Sigmoid colon (tissue), 7 donors: ENCODE results near the gene C1QTNF1. TPM values are rescaled to one million over a fixed set of nuclear protein-coding genes. Genes with fewer than 3 reads are reported as not detected.

Source experiments
- DNase-seq: peaks from one replicate; pipeline ENCODE4 v3.0.0-alpha.2; 2019
- H3K27ac ChIP-seq, 4 donors: fragments of 200-600 bp; sonication (generic); one replicate each; pipeline ENCODE4 v1.5.1; 2016 to 2019; ENCODE audit warnings: mild to moderate bottlenecking in 1 of 4
- H3K27me3 ChIP-seq, 3 donors: fragments of 200-600 bp; sonication (generic); one replicate each; pipeline ENCODE4 v1.5.1; 2019; ENCODE audit warnings: mild to moderate bottlenecking in 1 of 3
- H3K36me3 ChIP-seq, 4 donors: fragments of 200-600 bp; sonication (generic); one replicate each; pipeline ENCODE4 v1.5.1; 2016 to 2019
- H3K4me1 ChIP-seq, 4 donors: fragments of 200-600 bp; sonication (generic); one replicate each; pipeline ENCODE4 v1.5.1; 2017 to 2019
- H3K4me3 ChIP-seq, 4 donors: fragments of 200-600 bp; sonication (generic); one replicate each; pipeline ENCODE4 v1.5.1; 2017 to 2019; ENCODE audit warnings: mild to moderate bottlenecking in 2 of 4, moderate library complexity in 1 of 4
- H3K9me3 ChIP-seq, 4 donors: fragments of 200-600 bp in 3 of 4; sonication (generic) in 3 of 4; one replicate each; pipeline versions ENCODE4 v1.5.1 to v1.6.1; 2013 to 2019
- EP300 ChIP-seq, 4 donors: sonication (generic); formaldehyde crosslinking; IDR thresholded peaks; one replicate each; pipeline ENCODE4 v1.6.1; 2017; ENCODE audit warnings: antibody characterized with exemption in 4 of 4
- POLR2A ChIP-seq, 2 donors: fragments of 450-650 bp; IDR thresholded peaks; one replicate each; pipeline ENCODE4 v1.6.1; 2016; ENCODE audit warnings: antibody characterized with exemption in 2 of 2, mild to moderate bottlenecking in 2 of 2, moderate library complexity in 2 of 2
- POLR2AphosphoS5 ChIP-seq, 4 donors: sonication (generic); formaldehyde crosslinking; IDR thresholded peaks; one replicate each; pipeline ENCODE4 v1.6.1; 2017; ENCODE audit warnings: antibody characterized with exemption in 4 of 4
- WGBS, 2 donors: extraction: QIAGEN DNeasy Blood & Tissue Kit; methylation state at CpG; one replicate each; pipeline ENCODE4 v1.1.7; 2013; 5-methylcytosine and 5-hydroxymethylcytosine counted together
- intact Hi-C: fragments of 100-400 bp; cut with DNase I; formaldehyde crosslinking; loops from one replicate; pipeline ENCODE4 v1.15.1; 2023
- polyA plus RNA-seq, 3 donors: library from polyadenylated mRNA; stranded (reverse); fragments of 200-250 nt; gene quantifications; one replicate each; pipeline ENCODE4 v1.2.3, GENCODE V29; 2013
- total RNA-seq, 4 donors: library from RNA; depleted of rRNA; stranded (reverse); fragments of >200 nt; gene quantifications; one replicate each; pipeline ENCODE4 v1.1.0, GENCODE V29; 2016
- TF ChIP-seq, protein P1 (sequence below), 4 experiments: fragments of 450-650 bp in 3 of 4; fragments of 200-600 bp in 1 of 4; IDR thresholded peaks; one replicate each; pipeline ENCODE4 v1.5.1; 2016 to 2019; ENCODE audit warnings: antibody characterized with exemption in 4 of 4, mild to moderate bottlenecking in 3 of 4, moderate library complexity in 2 of 4
- donor health status: healthy with polysubstance abuse.
- donor health status: Bipolar disorder and iron deficiency.
- donor health status: healthy.

Gene C1QTNF1
- total and polyA plus RNA-seq, 7 donors: 1.4 to 34.6 (median 23.9) TPM

DNA sequence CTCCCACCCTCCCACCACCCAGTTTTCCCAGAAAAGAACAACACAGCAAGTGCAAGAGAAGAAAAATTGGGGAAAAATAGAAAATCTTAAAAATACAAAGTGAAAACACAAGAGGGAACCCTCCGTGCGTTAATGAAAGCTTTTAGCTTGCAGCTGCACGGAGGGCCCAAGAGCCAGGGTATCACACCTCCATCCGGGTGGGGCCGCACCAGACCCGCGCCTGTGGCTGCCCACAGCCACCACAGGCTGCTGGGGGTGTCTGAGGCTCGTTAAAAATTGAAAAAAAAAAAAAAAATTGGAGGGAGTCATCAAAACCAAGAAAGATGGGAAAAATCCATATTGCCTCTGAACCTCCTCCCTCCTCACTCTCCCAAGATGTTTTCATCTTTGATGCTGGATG is 69.3 kb downstream of the C1QTNF1 start:
- Histone ChIP-seq H3K4me1 (peaks cover 0 to 32% (median 21%) of the 10 kb centered on the region in 4 donors), H3K27me3 (peaks cover 0 to 16% (median 0%) of the 10 kb centered on the region in 3 donors), H3K4me3 (no peak overlapping the region), H3K9me3 (no peaks in the 10 kb centered on the region), H3K36me3 (peaks cover 0 to 22% (median 0%) of the 10 kb centered on the region in 4 donors), H3K27ac (no peak overlapping the region)
- intact Hi-C loops: no loop called here
- DNase-seq: no peak
- TF ChIP-seq, protein P1, sequence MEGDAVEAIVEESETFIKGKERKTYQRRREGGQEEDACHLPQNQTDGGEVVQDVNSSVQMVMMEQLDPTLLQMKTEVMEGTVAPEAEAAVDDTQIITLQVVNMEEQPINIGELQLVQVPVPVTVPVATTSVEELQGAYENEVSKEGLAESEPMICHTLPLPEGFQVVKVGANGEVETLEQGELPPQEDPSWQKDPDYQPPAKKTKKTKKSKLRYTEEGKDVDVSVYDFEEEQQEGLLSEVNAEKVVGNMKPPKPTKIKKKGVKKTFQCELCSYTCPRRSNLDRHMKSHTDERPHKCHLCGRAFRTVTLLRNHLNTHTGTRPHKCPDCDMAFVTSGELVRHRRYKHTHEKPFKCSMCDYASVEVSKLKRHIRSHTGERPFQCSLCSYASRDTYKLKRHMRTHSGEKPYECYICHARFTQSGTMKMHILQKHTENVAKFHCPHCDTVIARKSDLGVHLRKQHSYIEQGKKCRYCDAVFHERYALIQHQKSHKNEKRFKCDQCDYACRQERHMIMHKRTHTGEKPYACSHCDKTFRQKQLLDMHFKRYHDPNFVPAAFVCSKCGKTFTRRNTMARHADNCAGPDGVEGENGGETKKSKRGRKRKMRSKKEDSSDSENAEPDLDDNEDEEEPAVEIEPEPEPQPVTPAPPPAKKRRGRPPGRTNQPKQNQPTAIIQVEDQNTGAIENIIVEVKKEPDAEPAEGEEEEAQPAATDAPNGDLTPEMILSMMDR (IDR thresholded peaks at IDR 0.05): no peak
- TF ChIP-seq POLR2AphosphoS5 (IDR thresholded peaks at IDR 0.05): no peak
- no peak for TF ChIP-seq POLR2A (IDR thresholded peaks at IDR 0.05)
- WGBS, 2 donors: 35 to 44% methylated on average over 8 of the region's 8 CpGs

DNA sequence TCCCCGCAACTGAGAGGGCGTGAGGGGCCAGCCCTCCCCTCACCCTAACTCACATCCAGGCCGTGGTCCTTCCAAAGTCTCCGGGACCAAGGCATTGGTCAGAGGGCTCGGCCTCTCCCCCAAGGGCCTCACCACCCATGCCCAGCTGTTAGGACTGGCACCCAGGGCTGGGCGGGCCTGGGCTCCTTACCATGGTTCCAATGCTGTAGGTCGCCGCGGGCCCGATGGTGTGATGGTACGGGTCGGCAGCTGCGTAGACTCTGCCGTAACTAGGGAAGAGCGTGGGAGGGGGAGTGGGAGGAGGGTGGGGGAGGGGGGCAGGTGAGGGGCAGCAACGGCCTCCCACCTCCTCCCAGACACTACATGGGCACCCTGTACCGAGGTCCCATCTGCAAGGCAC is 70.3 kb downstream of the C1QTNF1 start:
- 80 to 89% methylated on average over 17 of the region's 17 CpGs for WGBS, 2 donors
- DNase-seq: no peak
- peaks cover 0 to 22% (median 0%) of the 10 kb centered on the region in 4 donors for H3K36me3 ChIP-seq
- TF ChIP-seq EP300 (IDR thresholded peaks at IDR 0.05): no peak
- TF ChIP-seq POLR2AphosphoS5 (IDR thresholded peaks at IDR 0.05): no peak
- TF ChIP-seq, protein P1 (IDR thresholded peaks at IDR 0.05): no peak
- no peak for TF ChIP-seq POLR2A (IDR thresholded peaks at IDR 0.05)
- H3K4me1 ChIP-seq: peaks cover 0 to 40% (median 24%) of the 10 kb centered on the region in 4 donors
- H3K27me3 ChIP-seq: peaks cover 0 to 23% (median 0%) of the 10 kb centered on the region in 3 donors
- H3K9me3 ChIP-seq: no peaks in the 10 kb centered on the region
- H3K27ac ChIP-seq: no peak overlapping the region
- intact Hi-C loops: no loop called here
- no peak overlapping the region for H3K4me3 ChIP-seq

DNA sequence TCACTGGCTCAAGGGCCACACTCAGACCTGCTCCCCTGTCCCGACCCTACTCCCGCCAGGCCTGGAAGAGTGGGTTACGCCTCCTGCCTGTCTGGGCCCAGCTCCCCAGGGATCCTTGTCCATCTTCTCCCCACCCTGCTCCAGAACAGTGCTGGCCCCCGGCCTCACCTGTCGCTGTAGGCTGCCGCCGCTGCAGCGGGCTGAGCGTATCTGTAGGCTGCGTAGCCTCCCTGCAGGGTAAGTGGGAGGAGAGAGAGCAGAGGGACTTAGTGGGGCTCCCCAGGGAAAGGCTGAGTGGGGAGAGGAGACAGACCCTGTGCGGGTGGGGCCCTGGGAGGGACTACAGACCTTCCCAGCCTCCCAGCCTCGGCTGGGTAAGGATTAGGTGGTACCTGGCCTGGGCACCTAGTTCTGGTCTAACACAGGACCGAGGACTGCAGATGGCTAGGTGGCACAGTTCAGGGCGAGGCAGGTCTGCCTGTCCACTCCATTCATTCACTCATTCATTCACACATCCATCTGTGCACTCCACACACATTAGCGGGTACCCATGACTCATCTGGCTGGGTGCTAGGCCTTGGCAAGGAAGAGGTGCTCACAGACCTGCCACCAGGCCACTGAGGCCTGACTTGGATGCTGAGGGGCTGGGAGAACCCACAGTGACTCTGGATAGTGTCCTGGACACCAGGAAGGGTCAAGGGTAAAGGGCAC is 71.5 kb downstream of the C1QTNF1 start:
- Histone ChIP-seq H3K27ac (peak overlapping the region in 1 of 4 donors; percentile 0), H3K9me3 (no peaks in the 10 kb centered on the region), H3K4me1 (peaks cover 0 to 35% (median 22%) of the 10 kb centered on the region in 4 donors), H3K4me3 (no peak overlapping the region), H3K27me3 (peaks cover 0 to 26% (median 0%) of the 10 kb centered on the region in 3 donors), H3K36me3 (peaks cover 0 to 32% (median 0%) of the 10 kb centered on the region in 4 donors)
- 83 to 91% methylated on average over 15 of the region's 15 CpGs for WGBS, 2 donors
- no peak for TF ChIP-seq POLR2A (IDR thresholded peaks at IDR 0.05)
- TF ChIP-seq, protein P1 (IDR thresholded peaks at IDR 0.05): no peak
- no peak for TF ChIP-seq EP300 (IDR thresholded peaks at IDR 0.05)
- no peak for TF ChIP-seq POLR2AphosphoS5 (IDR thresholded peaks at IDR 0.05)
- no peak for DNase-seq
- intact Hi-C loops: no loop called here

DNA sequence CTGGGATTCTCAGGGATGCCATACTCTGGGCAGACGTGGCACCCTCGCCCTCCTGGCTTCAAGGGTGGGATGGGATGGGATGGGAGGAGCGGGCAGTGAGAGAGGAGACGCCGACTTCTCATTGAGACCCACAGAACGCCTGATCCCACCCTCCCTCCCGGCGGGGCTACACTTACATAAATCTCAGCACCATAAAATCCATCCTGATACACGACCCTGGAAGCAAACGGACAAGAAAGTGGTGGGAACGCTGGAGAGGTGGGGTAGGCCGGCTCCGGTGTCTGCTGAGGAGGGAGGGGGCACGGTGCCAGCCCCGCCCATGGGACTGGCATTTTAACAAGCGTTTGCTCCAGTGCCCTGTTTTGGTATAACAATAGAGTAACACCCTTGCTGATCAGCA is 72.5 kb downstream of the C1QTNF1 start:
- peaks cover 0 to 34% (median 0%) of the 10 kb centered on the region in 3 donors for H3K27me3 ChIP-seq
- peak overlapping the region in 1 of 4 donors; percentile 33 for H3K27ac ChIP-seq
- DNase-seq: no peak
- intact Hi-C loops: no loop called here
- TF ChIP-seq POLR2A (IDR thresholded peaks at IDR 0.05) (no peak), POLR2AphosphoS5 (IDR thresholded peaks at IDR 0.05) (no peak), EP300 (IDR thresholded peaks at IDR 0.05) (no peak)
- TF ChIP-seq, protein P1 (IDR thresholded peaks at IDR 0.05): no peak
- peaks cover 0 to 25% (median 20%) of the 10 kb centered on the region in 4 donors for H3K4me1 ChIP-seq
- WGBS, 2 donors: 20 to 47% methylated on average over 16 of the region's 16 CpGs
- H3K4me3 ChIP-seq: no peak overlapping the region
- H3K9me3 ChIP-seq: no peaks in the 10 kb centered on the region
- peaks cover 0 to 41% (median 2%) of the 10 kb centered on the region in 4 donors for H3K36me3 ChIP-seq
